ENCODE data around the gene SNCB. TPM values are rescaled to one million over a fixed set of nuclear protein-coding genes. Genes with fewer than 3 reads are reported as not detected.

The SNCB gene
- polyA plus RNA-seq, 3 donors from 2014 or later = 0.26 TPM; not detected in 2

DNA sequence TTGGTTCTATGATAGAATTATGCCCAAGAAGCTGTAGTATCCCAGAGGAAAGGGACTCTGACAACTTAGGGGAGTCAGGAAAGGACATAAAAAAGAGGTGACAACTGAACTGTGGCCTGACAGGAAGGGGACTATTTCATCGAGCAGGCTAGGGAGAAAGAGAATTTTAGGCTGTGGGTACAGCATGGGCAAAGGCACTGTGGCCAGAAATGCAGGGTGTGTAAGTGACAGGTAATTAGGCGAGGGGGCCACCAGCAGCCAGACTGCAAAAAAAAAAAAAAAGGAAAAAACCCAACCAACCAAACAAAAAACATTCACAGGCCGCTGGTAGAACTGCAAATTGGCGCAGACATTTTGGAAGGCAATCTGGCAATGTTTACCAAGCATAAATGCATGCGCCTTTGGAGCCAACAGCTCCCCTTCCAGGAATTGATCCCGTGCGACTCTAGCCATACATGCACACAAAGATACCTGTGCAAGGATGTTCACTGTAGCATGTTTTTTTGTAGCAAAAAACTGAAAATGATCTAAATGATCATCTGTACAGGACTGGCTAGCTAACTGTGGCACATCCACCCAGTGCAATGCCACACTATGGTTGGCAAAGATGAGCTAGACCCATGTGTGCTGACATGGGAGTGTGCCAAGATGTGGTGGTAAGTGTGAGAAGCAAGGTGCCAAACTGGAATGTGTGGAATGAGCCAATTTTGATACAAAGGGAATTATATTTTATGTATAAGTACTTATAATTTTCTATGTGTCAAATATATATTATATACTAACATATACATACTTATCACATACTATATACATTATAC, 1.3 kb upstream of the SNCB start:
- no peak overlapping the region for H3K27ac Mint-ChIP-seq
- H3K27me3 Mint-ChIP-seq (ENCODE audit: low read depth in 3 of 3) = peaks cover 11 to 35% (median 24%) of the 10 kb centered on the region in 3 donors
- H3K9me3 Mint-ChIP-seq = peaks cover 0 to 1% (median 0%) of the 10 kb centered on the region in 6 donors
- peaks cover 0 to 5% (median 4%) of the 10 kb centered on the region in 3 donors for H3K36me3 Mint-ChIP-seq
- peak overlapping the region in 1 of 5 donors; percentile 72 for H3K4me3 Mint-ChIP-seq
- DNase-seq = no peak
- H3K4me1 Mint-ChIP-seq = peaks cover 7 to 15% of the 10 kb centered on the region in 2 donors

DNA sequence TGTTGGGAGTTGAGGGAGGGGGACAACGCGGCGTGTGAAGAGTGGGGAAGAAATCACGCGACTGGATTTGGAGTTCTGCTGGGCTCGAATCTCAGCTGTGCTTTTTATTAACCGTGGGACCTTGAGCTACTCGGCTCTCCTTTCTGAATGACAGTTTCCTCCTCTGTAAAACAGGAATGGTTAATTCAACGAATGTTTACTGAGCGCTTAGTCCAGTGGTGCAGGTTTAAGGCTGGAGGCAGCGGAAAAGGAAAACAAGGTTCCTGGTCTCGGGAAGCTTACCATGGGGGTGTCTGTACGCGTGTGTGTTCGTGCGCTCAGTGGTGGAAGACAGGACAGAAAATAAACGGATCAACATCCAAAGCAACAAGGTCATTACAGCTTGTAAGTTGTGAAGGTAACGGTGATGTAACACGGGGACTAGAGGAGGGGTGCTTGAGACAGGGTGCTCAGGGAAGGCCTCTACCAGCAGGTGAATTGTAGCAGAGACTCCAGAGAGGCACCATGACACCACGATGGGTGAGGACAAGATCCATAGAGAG, 418 bp upstream of the SNCB start:
- H3K4me1 Mint-ChIP-seq = peaks cover 7 to 15% of the 10 kb centered on the region in 2 donors
- H3K27ac Mint-ChIP-seq = no peak overlapping the region
- H3K36me3 Mint-ChIP-seq = peaks cover 0 to 5% (median 4%) of the 10 kb centered on the region in 3 donors
- H3K9me3 Mint-ChIP-seq = peaks cover 0 to 1% (median 0%) of the 10 kb centered on the region in 6 donors
- peaks cover 13 to 38% (median 24%) of the 10 kb centered on the region in 3 donors for H3K27me3 Mint-ChIP-seq (ENCODE audit: low read depth in 3 of 3)
- DNase-seq = no peak
- peak overlapping the region; percentile 23 to 72 (median 57) for H3K4me3 Mint-ChIP-seq

DNA sequence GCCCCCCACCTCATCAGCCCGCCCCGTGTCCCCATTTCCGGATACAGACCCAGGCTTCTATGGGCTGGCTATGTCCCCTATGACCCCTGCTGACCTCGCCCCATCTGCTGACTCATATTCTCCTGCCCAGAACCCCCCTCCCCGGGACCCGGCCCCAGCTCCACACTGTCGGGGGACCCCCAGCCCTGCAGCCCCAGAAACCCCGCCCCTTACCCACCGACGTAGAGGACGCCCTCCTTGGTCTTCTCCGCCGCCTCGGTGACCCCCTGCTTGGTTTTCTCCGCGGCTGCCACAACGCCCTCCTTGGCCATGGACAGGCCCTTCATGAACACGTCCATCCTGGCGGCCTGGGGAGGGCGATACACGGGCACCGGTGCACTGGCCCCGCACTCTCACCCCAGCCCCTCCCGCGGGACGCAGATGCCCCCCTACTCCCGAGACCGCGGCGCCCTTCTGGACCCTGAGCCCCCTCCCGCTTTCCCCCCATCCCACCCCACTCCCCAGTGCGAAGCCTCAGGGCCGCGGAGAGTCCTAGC, 949 bp downstream of the SNCB start:
- peak overlapping the region in 4 of 5 donors; percentile 44 to 56 (median 53) for H3K4me3 Mint-ChIP-seq
- peaks cover 0 to 1% (median 0%) of the 10 kb centered on the region in 6 donors for H3K9me3 Mint-ChIP-seq
- no peak overlapping the region for H3K27ac Mint-ChIP-seq
- no peaks in the 10 kb centered on the region for H3K36me3 Mint-ChIP-seq
- H3K27me3 Mint-ChIP-seq (ENCODE audit: low read depth in 3 of 3) = peaks cover 15 to 35% (median 22%) of the 10 kb centered on the region in 3 donors
- peaks cover 7 to 15% of the 10 kb centered on the region in 2 donors for H3K4me1 Mint-ChIP-seq
- no peak for DNase-seq

DNA sequence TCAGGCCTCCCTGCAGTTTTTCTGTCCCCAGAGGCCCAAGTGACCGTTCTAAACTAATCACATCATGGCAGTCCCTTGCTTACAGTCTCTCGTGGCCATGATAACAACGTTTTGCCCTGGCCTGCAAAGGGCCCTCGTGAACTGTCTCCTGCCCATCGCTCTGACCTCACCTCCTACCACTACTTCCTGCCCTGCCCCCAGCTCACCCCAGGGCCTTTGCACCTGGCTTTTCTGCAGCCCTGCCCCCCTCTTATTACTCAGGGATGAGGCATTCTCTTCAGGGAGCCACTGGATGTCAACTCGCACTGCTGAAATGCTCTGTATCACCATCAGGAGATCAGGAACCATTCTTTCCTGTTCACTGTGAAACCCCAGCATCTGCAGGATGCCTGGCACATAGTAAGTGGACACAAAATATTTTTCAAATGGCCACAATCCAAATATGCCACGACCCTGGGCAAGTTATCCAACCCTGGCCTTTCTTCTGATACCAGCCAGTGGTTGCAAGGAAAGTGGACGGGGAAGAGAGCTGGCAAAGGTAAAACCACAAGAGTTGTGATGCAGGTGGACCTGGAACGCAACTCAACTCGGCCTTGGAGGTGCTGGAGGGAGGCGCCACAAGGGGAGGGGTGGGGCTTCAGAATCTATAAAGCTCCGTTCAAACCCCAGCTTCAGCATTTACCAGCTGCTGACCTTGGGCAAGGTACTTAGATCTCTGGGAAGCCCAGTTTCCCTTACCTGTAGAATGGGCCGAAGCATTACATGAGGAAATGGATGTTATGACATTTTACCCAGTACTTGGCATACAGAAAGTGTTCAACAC, 1.7 kb downstream of the SNCB start:
- no peaks in the 10 kb centered on the region for H3K9me3 Mint-ChIP-seq
- DNase-seq = no peak
- H3K27ac Mint-ChIP-seq = no peak overlapping the region
- H3K4me3 Mint-ChIP-seq = peak overlapping the region in 3 of 5 donors; percentile 44 to 56 (median 53)
- peaks cover 15 to 29% (median 21%) of the 10 kb centered on the region in 3 donors for H3K27me3 Mint-ChIP-seq (ENCODE audit: low read depth in 3 of 3)
- peaks cover 7 to 15% of the 10 kb centered on the region in 2 donors for H3K4me1 Mint-ChIP-seq
- H3K36me3 Mint-ChIP-seq = no peaks in the 10 kb centered on the region

DNA sequence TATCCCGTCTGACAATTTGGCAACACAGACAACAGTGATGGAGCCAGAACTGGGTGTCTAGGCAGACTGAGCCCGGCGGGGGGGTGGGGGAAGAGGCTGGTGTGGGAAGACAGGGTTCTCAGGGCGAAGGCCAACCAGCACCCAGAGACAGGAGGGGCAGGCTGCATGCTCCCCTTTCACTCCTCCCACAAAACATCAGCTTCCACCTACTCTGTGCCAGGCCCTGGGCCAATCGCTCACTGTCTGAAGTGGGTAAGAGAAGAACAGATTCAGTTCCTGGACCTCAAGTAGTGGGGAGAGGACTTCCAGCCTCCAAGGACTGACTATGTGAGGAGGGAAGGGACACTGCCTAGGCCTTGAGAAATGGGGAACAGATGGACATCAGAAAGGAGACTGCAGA, 2.8 kb downstream of the SNCB start:
- H3K9me3 Mint-ChIP-seq = no peaks in the 10 kb centered on the region
- H3K36me3 Mint-ChIP-seq = no peaks in the 10 kb centered on the region
- no peak overlapping the region for H3K4me3 Mint-ChIP-seq
- peaks cover 7 to 15% of the 10 kb centered on the region in 2 donors for H3K4me1 Mint-ChIP-seq
- no peak overlapping the region for H3K27ac Mint-ChIP-seq
- peaks cover 17 to 28% (median 23%) of the 10 kb centered on the region in 3 donors for H3K27me3 Mint-ChIP-seq (ENCODE audit: low read depth in 3 of 3)
- DNase-seq = no peak

DNA sequence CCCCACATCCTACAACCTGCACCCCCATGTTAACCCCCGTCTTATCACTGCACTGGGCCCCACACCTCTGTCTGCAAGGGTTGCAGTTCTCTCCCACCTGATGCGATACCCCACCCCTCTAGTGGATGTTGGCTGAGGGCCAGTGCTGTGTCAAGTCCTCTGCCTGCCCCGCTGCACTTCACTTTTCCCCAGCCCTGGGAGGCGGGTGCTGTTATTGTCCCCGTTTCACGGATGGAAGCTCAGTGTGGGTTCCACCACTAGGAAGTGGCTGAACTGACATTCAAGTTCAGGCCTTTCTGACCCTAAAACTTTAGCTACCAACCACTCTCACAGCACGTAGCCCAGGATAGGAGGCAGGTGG, 3.5 kb downstream of the SNCB start:
- Mint-ChIP-seq H3K9me3 (no peaks in the 10 kb centered on the region), H3K4me1 (peaks cover 7 to 18% of the 10 kb centered on the region in 2 donors), H3K36me3 (no peaks in the 10 kb centered on the region), H3K27ac (no peak overlapping the region), H3K4me3 (no peak overlapping the region), H3K27me3 (ENCODE audit: low read depth in 3 of 3) (peaks cover 19 to 28% (median 27%) of the 10 kb centered on the region in 3 donors)
- no peak for DNase-seq

DNA sequence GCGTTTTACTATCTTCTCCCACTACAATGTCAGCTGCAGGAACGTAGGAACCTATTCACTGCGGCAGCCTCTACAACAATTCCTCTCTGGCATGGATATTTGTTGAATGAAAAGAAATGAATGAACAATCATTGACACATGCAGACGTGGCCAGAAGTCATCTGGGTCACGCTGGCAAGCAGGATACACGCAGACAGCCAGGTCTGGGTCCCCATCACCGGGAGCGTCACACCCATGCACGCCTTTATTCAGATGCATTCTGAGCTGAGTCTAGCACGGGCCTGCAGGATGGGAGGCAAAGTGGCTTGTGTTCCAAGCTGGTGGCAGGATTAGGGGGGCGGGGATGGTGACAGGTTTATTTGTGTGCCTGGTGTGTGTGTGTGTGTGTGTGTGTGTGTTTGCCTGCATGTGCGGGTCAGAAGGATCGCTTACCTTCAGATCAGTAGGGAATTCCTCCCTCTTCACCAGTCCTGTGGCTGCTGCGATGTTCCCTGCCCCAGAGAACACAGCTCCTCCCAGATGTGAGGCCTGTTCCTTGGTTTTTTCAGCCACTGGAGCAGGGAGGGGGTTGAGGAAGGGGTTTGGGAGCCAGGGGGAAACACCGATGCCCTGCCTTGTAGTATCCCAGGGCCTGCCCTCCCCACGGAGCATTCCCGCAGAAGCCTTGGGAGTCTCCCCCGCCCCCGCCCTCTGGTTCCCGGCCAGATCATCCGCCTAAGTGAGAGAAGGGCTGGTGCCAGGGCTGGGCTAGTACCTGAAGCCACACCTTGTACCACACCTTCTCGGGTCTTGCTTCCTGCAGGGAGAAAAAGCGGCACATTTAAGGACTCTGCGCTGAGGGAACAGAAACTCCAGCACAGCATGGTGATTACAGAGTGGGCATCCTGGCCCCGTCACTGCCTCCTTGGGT, 4.1 kb downstream of the SNCB start:
- H3K36me3 Mint-ChIP-seq = no peaks in the 10 kb centered on the region
- DNase-seq = no peak
- H3K27me3 Mint-ChIP-seq (ENCODE audit: low read depth in 3 of 3) = peaks cover 17 to 29% (median 21%) of the 10 kb centered on the region in 3 donors
- no peaks in the 10 kb centered on the region for H3K9me3 Mint-ChIP-seq
- no peak overlapping the region for H3K4me3 Mint-ChIP-seq
- no peak overlapping the region for H3K27ac Mint-ChIP-seq
- peaks cover 7 to 23% of the 10 kb centered on the region in 2 donors for H3K4me1 Mint-ChIP-seq

DNA sequence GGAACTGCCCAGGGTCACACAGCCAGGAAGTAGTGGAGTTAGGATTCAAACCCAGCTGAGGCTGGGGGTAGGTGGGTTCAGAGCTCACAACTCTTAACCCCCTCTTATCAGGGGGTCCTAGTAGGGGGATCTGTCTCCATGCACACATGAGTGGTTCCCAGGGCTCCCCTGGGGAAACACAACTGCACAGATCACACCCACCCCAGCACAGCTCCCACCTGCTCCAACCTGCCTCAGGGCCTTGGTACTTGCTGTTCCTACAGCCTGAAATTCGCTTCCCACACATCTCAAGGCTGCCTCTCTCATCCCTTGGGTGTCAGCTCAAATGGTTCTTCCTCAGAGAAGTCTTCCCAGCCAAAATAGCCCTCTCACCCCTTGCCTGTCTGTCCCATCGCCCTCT, 4.8 kb downstream of the SNCB start:
- DNase-seq = no peak
- peaks cover 4 to 21% of the 10 kb centered on the region in 2 donors for H3K4me1 Mint-ChIP-seq
- no peak overlapping the region for H3K4me3 Mint-ChIP-seq
- H3K27ac Mint-ChIP-seq = no peak overlapping the region
- peaks cover 16 to 25% (median 20%) of the 10 kb centered on the region in 3 donors for H3K27me3 Mint-ChIP-seq (ENCODE audit: low read depth in 3 of 3)
- H3K36me3 Mint-ChIP-seq = no peaks in the 10 kb centered on the region
- H3K9me3 Mint-ChIP-seq = no peaks in the 10 kb centered on the region

DNA sequence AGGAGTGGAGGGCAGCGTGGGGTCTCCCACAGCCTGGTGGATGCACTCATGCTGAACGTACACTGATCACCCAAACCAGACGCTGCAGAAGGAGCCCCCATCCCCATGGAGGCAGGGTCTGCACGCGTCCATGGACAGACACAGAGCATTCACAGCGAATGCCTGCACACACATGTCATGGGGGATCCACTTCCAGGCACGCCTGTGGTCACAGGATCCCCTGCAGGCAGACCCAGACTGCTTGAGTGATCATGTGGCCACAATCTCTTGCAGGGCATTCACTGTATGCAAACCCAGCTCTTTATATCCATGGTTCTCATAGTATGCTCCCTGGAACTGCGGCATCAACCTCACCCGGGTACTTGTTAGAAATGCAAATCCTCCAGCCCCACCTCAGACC, 5.4 kb downstream of the SNCB start:
- Mint-ChIP-seq H3K36me3 (no peaks in the 10 kb centered on the region), H3K9me3 (no peaks in the 10 kb centered on the region), H3K4me1 (peaks cover 9 to 25% of the 10 kb centered on the region in 2 donors), H3K27ac (no peak overlapping the region), H3K4me3 (no peak overlapping the region), H3K27me3 (ENCODE audit: low read depth in 3 of 3) (peaks cover 19 to 29% (median 25%) of the 10 kb centered on the region in 3 donors)
- no peak for DNase-seq

DNA sequence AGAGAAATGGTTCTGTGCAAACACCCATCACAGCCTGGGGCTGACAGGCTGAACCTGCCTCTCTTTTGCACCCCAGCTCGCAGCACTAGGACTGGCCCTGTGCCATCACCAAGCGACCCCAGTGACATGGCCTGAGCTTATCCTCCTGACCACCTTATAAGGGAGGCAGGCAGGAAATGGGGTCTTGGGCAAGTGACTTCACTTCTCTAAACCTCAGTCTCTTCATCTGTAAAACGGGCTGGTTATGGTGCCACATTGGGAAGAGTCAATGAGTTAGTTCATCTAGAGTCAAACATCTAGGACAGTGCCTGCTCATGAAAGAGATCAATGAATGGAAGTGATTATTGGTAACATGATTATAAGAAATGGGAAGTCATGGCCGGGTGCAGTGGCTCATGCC, 6.2 kb downstream of the SNCB start:
- Mint-ChIP-seq H3K27me3 (ENCODE audit: low read depth in 3 of 3) (peaks cover 19 to 26% (median 25%) of the 10 kb centered on the region in 3 donors), H3K4me3 (no peak overlapping the region), H3K36me3 (no peaks in the 10 kb centered on the region), H3K9me3 (no peaks in the 10 kb centered on the region), H3K4me1 (peaks cover 9 to 29% of the 10 kb centered on the region in 2 donors), H3K27ac (no peak overlapping the region)
- no peak for DNase-seq

DNA sequence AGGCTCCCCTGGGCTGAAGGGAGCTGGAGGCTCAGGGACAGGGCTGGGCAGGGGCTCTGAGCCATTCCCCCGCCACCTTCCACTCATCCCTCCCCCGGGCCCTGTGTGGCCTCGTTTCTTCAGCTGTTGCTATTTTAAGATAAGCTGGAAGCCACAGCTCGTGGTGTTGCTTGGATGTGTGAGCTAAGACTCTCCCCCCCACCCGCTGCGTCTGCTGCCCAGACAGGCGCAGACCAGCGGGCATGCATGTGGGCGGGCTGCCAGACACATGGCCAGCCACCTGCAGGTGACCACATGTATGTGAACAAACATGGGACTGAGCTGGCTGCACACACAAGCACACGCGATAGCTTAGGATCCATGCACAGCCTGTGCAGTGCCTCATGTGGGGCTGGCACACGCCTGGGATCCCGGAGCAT, 8.7 kb downstream of the SNCB start:
- Mint-ChIP-seq H3K36me3 (peaks cover 0 to 3% (median 0%) of the 10 kb centered on the region in 3 donors), H3K4me1 (peaks cover 9 to 30% of the 10 kb centered on the region in 2 donors), H3K9me3 (no peaks in the 10 kb centered on the region), H3K4me3 (peak overlapping the region in 1 of 5 donors; percentile 15), H3K27me3 (ENCODE audit: low read depth in 3 of 3) (peaks cover 16 to 25% (median 24%) of the 10 kb centered on the region in 3 donors), H3K27ac (peak overlapping the region in 1 of 6 donors; percentile 14)
- DNase-seq = no peak

DNA sequence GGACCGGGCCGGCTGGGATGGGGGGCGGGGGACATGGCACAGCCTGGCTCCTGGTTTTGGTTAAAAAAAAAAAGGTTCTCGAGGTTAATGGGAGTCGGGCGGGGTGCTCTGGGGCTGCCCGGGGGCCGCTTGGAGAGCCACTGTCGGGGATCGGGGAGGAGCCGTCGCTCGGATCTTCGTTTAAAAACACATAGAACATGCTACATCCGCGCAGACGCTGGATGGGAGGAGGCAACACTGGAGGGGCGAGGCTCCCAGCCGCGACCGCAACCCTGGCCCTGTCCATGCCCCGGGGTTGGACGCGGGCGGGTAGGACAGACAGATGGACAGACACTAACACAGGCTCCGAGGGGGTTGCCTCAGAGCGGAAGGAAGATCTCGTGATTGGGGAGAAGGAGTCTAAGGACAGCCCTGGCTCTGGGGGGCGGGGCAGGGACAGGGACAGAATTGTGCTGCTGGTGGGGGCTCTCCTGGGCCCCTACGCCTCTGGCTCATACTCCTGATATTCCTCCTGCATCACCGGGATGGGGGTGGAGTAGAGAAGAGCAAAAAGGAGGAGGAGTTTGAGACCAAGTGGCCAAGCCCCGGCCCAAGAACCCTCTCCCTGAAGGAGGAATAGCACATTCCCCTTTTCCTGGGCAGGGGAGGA, 9.9 kb downstream of the SNCB start:
- peaks cover 0 to 3% (median 0%) of the 10 kb centered on the region in 3 donors for H3K36me3 Mint-ChIP-seq
- peak in 1 of 3 donors; percentile 12 for DNase-seq
- H3K27ac Mint-ChIP-seq = no peak overlapping the region
- peaks cover 9 to 30% of the 10 kb centered on the region in 2 donors for H3K4me1 Mint-ChIP-seq
- H3K27me3 Mint-ChIP-seq (ENCODE audit: low read depth in 3 of 3) = peaks cover 19 to 27% (median 22%) of the 10 kb centered on the region in 3 donors
- H3K4me3 Mint-ChIP-seq = peak overlapping the region; percentile 65 to 82 (median 72)
- H3K9me3 Mint-ChIP-seq = no peaks in the 10 kb centered on the region
